CD4-positive, alpha-beta T cell treated with Interleukin-2 at 100 ng/mL for 4 hours (primary cell): Measurements from ENCODE around the gene SMYD3.
"Not testable (repeated sequence)": the region's sequence is repeated elsewhere in the genome, so short reads cannot be mapped to it uniquely, and the experiment has no call there.

Source experiments
- DNase-seq: peaks from one replicate; pipeline ENCODE4 v3.0.0-alpha.2; 2020; ENCODE audit warnings: low spot score

The SMYD3 gene

DNA sequence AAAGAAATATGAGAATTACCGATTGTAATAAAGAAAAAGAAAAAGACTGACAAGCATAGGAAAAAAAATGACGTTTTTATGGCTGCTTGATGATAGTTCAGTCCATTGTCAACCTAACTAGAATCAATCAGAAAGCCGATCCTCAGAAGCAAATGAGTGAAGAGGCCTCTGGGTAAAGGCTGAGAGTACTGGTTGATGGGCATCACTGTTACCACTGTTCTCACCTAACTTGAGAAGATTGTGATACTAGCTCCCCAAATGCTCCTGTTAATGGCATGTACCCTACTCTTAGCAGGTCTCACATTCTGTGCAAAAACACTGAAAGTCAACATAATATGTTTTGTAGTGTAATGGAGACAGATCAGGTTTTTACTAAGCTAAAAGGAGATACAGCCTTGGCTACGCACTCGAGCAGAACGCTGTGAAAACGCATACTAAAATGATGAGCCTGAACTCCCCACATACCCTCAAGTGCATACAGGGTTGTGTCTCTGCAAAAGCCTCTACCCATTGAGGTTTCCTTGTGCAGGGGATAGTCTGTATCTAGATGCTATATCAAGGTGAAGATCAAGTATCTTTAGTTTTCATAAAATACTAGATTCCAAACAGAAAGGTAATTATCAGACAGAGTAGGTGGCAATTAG, 554.6 kb downstream of the SMYD3 start:
- no peak for DNase-seq

DNA sequence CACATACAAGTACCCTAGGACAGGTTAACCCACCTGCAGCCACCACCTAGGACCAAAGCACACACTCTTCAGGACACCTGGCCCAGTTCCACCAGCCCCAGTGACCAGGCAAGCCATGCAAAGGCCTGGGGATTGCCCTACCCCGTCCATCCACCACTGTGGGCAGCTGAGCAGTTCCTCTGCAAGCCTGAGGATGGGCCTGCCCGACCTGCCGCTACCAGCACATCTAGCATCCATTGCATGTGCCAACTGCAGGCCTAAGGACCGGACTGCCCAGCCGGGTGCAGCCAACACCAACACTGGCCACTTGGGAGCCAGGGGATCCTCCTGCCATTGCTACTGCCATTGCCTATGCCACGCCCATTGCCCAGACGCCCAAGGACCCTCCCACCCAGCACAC, 558.3 kb downstream of the SMYD3 start:
- no peak for DNase-seq

DNA sequence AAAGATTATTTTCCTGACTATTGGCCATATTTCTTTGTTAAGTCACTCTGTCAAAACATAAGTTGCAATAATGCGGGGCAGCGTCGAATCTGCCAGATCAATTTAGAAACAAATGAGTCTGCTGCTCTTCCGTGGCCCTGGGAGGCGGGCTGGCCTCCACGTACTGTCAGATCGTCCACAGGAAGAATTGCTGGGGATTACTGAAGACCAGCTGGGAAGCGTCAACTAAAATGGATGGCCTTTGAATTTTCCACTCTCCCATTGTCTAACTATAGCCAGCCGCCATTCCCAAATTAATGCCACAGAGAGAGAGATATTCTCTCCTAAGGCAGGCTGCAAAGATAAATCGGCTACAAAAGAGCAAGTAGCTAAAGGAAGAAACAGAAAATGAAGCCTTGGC, 560.2 kb downstream of the SMYD3 start:
- DNase-seq = no peak

DNA sequence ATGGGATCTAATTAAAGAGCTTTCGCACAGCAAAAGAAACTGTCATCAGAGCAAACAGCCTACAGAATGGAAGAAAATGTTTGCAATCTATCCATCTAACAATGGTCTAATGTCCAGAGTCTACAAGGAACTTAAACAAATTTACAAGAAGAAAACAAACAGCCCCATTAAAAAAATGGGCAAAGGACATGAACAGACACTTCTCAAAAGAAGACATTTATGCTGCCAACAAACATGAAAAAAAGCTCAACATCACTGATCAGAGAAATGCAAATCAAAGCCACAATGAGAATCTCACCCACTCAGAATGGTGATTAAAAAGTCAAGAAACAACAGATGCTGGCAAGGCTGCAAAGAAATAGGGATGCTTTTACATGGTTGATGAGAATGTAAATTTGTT, 561.9 kb downstream of the SMYD3 start:
- DNase-seq = not testable (repeated sequence)

DNA sequence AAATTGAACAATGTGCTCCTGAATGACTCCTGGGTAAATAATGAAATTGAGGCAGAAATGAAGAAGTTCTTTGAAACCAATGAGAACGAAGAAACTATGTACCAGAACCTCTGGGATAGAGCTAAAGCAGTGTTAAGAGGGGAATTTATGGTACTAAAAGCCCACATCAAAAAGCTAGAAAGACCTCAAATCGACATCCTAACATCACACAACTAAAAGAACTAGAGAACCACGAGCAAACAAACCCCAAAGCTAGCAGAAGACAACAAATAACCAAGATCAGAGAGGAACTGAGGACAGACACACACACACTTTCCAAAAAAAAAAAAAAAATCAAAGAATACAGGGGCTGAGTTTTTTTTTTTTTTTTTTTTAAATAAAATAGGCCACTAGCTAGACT, 564.2 kb downstream of the SMYD3 start:
- no peak for DNase-seq

DNA sequence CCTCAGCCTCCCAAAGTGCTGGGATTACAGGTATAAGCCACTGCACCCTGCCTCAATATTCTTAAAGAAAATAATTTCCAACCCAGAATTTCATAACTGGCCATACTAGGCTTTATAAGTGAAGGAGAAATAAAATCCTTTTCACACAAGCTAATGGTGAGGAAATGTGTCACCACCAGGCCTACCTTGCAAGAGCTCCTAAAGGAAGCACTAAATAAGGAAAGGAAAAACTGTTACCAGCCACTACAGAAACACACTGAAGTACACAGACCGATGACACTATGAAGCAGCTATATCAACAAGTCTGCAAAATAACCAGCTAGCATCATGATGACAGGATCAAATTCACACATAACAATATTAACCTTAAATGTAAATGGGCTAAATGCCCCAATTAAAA, 565.3 kb downstream of the SMYD3 start:
- DNase-seq = not testable (repeated sequence)

DNA sequence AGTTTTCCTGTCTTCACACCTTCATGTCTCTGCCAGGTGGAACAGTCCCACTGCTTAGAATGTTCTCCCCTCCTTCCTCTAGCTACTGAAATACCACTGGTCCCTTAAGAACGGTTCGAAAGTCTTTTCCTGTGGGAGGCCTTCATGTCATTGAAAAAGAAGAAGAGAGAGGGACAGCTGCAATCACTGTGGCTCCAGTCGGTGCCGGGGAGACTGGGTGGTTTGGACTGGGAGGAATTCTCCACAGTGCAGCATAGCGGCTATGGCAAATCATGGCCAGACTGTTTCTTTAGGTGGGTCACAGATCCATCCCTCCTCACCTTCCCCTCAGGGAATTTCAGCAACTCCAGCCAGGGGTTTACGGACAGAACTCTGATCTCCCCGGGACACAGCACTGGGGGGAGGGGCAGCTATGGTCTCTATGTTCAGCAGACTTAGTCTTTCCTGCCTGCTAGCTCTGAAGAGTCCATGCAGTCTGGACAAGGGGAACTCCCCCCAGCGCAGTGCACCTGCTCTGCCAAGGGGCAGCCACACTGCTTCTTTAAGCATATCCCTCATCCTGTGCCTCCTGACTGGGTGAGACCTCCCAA, 567.2 kb downstream of the SMYD3 start:
- DNase-seq = no peak

DNA sequence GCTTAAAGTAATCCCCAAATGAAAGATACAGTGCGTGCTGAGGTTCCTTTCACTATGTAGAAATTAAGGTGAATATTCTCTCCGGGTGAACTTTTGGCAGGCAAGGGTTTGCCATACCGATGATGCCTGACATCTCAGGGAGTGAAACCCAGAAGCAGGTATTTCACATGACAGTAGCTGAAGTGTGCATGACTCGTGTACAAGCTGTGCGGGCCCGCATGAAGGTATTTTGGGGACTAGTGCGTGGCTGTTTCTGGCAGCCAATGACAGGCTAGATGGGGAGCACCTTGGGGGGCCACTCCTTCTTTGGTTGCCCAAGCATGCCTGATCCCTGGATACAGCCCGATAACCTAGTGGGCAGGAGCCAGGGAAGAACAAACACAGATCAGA, 569.0 kb downstream of the SMYD3 start:
- DNase-seq = no peak

DNA sequence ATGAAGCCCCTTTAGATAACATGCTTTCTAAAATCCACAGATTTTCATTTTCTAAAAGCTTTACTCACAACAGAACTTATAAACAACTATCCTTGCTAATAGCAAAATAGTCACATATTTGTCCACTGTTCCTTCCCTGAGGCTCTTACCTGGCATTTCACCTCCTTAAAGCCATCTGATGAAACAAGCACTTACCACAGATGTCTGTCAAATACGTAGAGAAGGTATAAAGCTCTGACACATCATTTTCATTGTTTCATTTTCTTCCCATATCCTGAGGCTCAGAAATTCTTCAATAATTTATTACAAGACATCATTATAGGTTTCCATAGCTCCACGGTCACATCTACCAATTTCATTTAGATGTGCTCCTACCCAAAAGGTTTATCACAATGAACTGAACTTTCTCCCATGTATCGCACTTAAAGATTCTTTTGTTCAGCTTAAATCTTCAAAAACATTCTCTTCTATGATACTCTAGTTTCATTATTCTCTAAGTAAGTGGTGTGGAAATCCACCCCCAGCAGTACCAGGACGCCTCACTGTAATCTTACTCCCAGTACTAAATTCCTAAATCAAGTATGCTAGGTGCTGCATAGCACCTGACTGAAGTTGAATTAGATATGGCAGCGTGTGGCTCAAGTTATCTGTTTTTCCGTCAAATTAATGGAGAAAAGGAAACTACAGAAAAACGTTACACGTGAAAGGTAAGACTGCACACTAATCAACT, 569.6 kb downstream of the SMYD3 start:
- no peak for DNase-seq

DNA sequence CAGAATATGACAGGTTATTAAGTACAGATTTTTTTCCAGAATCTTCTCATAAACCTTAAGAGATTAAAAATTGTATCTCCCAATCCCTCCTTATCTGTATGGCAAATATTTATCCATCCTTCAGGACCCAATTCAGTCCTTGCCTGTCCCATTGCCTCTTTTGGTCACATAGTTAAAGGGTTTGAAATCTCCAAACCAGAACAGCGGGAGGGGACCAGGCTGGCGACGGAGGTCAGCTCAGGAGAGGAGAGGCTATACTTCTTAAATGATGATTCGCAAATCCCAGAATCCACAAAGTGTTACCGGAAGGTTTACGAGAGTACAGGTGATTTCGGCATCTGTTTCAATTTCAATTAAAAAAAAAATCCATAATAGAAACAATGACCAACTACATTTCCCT, 572.7 kb downstream of the SMYD3 start:
- no peak for DNase-seq

DNA sequence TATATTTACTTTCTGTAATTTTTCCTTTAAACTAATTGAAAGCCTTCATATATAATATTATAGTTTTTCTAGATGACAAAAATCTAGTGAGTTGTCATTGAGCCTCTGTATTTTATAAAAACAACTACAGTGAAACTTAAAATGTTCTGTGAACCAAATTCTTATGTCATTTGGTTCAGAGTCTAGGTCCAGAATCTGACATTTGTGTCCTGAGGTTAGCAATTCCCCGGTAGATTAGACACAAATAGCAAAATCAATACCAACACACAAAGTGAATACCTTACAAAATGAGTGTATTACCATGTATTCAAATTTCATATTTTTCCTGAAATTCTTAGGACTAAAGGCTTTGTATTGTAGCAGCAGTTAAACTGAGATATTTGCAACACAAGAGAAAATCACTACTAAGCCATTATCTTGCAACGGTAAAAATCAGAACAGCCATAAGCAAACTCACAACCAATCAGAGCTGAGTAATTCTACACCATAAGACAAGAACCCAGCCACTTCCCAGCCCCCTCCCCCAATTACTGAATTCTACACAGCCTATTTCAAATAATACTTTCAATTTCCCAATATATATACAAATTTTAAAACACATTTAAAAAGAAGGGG, 573.5 kb downstream of the SMYD3 start:
- DNase-seq = no peak

DNA sequence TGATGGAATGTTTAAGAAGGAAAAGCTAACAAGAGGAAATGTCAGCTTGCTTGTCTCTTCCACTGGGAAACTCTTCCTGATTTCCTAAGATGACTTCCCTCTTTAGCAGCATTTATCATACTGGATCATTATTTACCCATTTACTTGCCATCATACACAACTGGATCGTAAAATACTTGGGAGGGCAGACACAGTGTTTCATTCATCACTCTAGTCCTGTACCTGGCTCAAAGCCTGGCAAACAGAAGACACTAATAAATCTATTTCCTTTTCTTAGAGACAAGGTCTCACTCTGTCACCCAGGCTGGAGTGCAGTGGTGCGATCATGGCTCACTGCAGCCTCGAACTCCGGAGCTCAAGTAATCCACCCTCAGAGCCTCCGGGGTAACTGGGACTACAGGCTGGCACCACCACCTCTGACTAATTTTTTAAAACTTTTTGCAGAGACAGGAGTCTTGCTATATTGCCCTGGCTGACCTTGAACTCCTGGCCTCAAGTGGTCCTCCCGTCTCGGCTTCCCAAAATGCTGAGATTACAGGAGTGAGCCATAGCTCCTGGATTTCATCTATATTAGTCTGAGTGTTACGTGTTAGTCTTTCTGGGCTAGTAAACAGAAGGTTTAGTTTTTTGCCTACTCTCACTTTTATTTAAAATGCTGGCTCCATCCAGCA, 574.6 kb downstream of the SMYD3 start:
- no peak for DNase-seq

DNA sequence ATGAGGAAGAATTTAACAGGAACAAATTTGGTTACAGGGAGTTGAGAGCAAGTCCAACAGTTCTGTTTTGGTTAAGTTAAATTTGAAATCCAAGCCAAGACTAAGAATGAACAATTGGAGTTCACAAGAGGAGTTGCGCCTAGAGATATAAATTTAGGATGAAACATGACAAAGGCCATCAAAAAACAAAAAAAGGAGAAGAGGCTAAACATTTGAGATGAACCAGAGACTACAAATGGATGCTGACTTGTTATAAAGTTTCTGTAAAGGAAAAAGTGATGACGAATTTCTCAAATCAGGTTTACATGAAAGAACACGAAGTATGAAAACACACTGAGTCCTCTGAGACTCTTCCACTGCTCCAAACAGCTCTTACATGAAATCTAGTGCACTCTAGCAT, 575.6 kb downstream of the SMYD3 start:
- no peak for DNase-seq

DNA sequence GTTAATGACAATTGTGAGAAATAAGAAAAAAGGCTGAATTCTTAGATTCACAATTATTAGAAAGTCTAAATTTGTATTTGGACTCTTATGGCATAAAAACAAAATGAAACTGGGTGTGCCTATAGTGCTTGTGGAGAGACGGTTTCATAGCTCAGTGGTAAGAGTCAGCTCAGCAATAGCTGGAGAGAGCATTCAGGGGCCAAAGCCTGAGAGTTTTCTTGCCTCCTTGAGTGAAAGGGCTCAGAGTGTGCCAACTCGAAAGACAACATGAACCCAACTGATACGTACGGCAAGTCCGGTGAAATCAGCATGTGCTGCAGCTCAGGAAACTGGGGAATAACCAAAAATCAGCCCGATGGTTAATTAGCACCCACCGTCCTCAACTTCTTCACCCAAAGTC, 577.9 kb downstream of the SMYD3 start:
- no peak for DNase-seq

DNA sequence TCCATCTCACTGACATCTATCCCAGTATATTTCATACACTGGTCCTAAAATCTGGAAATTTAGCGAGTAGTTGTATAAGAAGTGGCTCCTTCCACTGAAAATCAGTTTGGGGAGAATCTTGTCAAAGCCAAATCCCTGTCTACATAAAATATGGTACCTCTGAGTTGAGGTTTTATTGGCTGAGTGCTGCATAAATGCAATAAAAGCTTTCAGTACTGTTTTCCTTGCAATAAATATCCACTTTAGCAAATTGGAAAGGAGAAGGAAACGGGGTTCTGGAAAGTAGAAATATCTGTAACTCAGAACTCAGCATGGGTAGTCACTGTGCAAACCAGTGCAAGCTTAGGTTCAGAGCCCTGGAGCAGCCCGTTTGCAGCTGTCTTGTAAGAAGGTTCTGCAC, 580.2 kb downstream of the SMYD3 start:
- no peak for DNase-seq

DNA sequence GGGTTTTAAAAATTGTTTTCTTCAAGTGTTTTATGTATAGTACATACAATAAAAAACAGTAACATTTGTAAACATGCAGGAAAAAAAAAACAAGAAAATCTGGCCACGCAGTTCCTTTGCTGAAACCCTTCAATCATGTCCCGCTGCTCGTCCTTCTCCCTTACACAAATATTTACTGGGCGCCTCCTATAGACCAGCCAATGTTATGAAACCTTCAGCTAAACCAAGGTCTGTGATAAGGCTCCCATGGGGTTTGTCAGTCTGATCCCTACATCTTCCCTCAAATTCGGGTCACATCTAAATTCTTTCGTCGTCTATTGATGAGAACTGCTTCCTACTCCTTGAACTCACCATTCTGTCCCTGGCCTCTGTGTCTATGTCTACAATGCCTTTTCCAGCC, 583.9 kb downstream of the SMYD3 start:
- DNase-seq = no peak

DNA sequence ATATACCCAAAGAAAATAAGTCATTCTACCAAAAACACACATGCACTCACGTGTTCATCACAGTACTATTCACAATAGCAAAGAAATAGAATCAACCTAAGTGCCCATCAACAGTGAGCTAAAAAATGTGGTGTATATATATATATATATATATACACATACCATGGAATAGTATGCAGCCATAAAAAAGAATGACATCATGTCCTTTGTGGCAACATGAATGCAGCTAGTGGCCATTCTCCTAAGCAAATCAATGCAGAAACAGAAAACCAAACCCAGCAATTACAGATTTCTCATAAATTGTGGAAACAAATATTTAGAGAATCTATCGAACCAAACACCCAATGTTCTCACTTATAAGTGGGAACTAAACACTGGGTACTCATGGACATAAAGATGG, 585.7 kb downstream of the SMYD3 start:
- no peak for DNase-seq

DNA sequence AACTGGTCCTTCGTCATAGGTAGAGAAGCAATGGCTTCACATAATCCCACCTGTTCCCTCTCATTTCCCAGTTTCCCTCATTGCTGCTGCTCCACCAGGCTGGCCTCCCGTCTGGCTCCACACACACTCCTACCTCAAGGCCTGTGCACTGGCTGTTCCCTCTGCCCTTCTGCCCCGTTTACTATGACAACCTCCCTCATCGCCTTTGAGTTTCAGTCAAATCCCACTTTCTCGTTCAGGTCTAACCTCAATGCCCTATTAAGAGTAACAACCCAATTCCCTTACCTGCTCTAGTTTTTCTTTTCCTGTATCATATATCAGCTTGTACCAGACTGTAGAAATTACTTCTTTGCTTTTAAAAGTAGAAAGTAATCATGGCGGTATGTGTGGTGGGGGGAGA, 589.7 kb downstream of the SMYD3 start:
- no peak for DNase-seq

DNA sequence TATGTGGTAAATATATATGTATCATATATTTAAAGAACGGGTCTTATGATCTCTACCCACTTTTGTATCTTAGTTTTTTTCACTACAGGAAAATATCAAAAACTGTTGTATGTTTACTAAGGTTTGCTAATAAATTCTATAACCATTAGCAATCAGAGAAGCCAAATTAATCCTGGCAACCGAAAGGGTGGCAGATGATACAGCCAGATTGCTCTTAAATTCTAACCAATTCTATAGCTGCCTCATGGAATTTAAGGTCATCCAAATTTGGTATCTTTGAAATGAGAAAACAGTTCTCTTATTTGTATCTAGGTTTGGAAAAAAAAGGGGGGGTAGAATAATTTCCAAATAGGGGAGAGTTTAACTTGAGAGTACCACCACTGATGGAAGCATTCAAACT, 591.2 kb downstream of the SMYD3 start:
- DNase-seq = no peak

DNA sequence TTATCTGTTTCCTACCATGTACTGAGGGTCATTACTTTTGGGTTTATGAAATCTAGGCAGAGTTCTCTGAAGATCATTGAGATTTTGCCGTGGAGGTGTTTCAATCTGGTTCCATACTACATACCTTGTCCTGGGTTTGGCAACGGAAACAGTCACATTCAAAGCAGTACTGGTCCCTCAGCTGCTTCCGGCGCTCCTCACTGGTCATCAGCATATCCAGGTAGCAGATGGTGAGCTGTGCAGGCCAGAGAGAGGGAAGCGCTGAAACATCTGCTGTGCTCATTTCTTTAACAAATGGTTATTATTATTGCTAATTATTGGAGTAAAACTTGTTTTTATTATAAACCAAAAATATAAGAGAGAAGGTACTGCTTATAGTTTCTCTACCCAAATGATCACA, 591.7 kb downstream of the SMYD3 start:
- no peak for DNase-seq

DNA sequence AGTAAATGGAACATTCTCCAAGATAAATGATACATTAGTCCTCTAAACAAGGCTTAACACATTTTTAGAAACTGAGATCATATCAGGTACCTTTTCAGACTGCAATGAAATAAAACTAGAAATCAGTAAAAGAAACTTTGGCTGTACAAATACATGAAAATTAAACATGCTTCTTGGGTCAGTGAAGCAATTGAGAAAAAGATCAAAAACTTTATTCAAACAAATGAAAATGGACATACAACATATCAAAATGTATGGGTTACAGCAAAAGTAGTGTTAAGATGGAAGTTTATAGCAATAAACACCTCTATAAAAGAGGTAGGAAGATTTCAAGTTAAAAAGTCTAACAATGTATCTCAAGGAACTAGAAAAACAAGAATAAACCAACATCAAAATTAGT, 598.5 kb downstream of the SMYD3 start:
- no peak for DNase-seq

DNA sequence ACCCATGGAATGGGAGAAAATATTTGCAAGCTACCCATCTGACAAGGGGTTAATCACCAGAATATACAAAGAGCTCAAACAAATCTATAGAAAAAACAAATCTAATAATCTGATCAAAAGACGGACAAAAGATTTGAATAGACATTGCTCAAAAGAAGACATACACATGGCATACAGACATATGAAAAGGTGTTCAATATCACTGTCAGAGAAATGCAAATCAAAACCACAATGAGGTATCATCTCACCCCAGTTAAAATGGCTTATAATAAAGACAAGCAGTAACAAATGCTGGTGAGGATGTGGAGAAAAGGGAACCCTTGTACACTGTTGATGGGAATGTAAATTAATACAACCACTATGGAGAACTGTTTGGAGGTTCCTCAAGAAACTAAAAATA, 600.9 kb downstream of the SMYD3 start:
- no peak for DNase-seq

DNA sequence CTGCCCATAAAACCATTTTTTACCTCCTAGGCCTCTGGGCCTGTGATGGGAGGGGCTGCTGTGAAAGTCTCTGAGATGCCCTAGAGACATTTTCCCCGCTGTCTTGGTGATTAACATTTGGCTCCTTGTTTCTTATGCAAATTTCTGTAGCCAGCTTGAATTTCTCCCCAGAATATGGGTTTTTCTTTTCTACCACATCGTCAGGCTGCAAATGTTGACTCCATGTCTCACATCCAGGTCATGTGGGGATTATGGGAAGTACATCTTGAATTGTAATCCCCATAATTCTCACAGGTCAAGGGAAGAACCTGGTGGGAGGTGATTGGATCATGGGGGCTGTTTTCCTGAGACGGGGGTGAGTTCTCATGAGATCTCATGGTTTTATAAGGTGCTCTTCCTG, 603.2 kb downstream of the SMYD3 start:
- no peak for DNase-seq
